Upper lobe of left lung (tissue), 6 donors: ENCODE results near the gene OTOS. TPM values are rescaled to one million over a fixed set of nuclear protein-coding genes. Genes with fewer than 3 reads are reported as not detected.

Experiments used
- ATAC-seq, 2 donors: fragments of 200-7000 bp; cut with Tn5 transposase; one replicate each; pipeline ENCODE4 v1.9.1; 2022; ENCODE audit warnings: mild to moderate bottlenecking in 2 of 2, moderate library complexity in 2 of 2; ENCODE audit not compliant: low FRiP score in 2 of 2
- DNase-seq, 2 donors: peaks; one replicate each; pipeline ENCODE4 v3.0.0-alpha.2; 2019 to 2020
- H3K27ac ChIP-seq, 4 donors: fragments of 200-600 bp; sonication (generic); one replicate each; pipeline ENCODE4 v1.5.1; 2016 to 2019
- H3K27me3 ChIP-seq, 4 donors: fragments of 200-600 bp; sonication (generic); one replicate each; pipeline ENCODE4 v1.5.1; 2017 to 2019
- H3K36me3 ChIP-seq, 4 donors: fragments of 200-600 bp; sonication (generic); one replicate each; pipeline ENCODE4 v1.5.1; 2016 to 2019
- H3K4me1 ChIP-seq, 4 donors: fragments of 200-600 bp; sonication (generic); one replicate each; pipeline ENCODE4 v1.5.1; 2018 to 2019
- H3K4me3 ChIP-seq, 4 donors: fragments of 200-600 bp; sonication (generic); one replicate each; pipeline ENCODE4 v1.5.1; 2017 to 2019; ENCODE audit warnings: mild to moderate bottlenecking in 2 of 4, moderate library complexity in 1 of 4
- H3K9me3 ChIP-seq, 4 donors: fragments of 200-600 bp; sonication (generic); one replicate each; pipeline ENCODE4 v1.5.1; 2018 to 2019
- CTCF ChIP-seq, 6 experiments: fragments of 450-650 bp in 4 of 6; fragments of 200-600 bp in 2 of 6; sonication (generic) in 2 of 6; IDR thresholded peaks; one replicate each; pipeline ENCODE4 v1.5.1; 2016 to 2019; ENCODE audit warnings: antibody characterized with exemption in 6 of 6
- EP300 ChIP-seq, 4 donors: sonication (generic); formaldehyde crosslinking; IDR thresholded peaks; one replicate each; pipeline ENCODE4 v1.5.1; 2017; ENCODE audit warnings: antibody characterized with exemption in 4 of 4, control low read depth in 2 of 4
- POLR2A ChIP-seq, 4 donors: fragments of 450-650 bp; IDR thresholded peaks; one replicate each; pipeline ENCODE4 v1.5.1; 2016 to 2017; ENCODE audit warnings: antibody characterized with exemption in 4 of 4, mild to moderate bottlenecking in 2 of 4
- POLR2AphosphoS5 ChIP-seq, 2 donors: sonication (generic); formaldehyde crosslinking; IDR thresholded peaks; one replicate each; pipeline ENCODE4 v1.5.1; 2017; ENCODE audit warnings: antibody characterized with exemption in 2 of 2
- WGBS, 2 donors: methylation state at CpG; one replicate each; pipeline ENCODE4 v1.1.5; 2017 to 2018; 5-methylcytosine and 5-hydroxymethylcytosine counted together
- total RNA-seq, 6 donors: library from RNA; depleted of rRNA in 4 of 6; stranded (reverse); fragments of >200 nt in 4 of 6; gene quantifications; one replicate each; pipeline versions ENCODE4 v1.1.0 to v1.2.1, GENCODE V29; 2016 to 2021
- donor health status: DM: no; HTN: no; CAD: no; lungs with moderate emphysema.
- donor health status: DM: no; HTN: yes; CAD: no; lungs with severe emphysema.

OTOS gene
- total RNA-seq, 6 donors from 2014 or later = not detected

GRCh38 chr2:240146141-240146561, 5.7 kb upstream of the OTOS start:
- 38 to 49% methylated on average over 7 to 10 of the region's 10 CpGs for WGBS, 2 donors
- H3K27ac ChIP-seq = no peak overlapping the region
- H3K9me3 ChIP-seq = no peaks in the 10 kb centered on the region
- H3K4me1 ChIP-seq = peaks cover 0 to 5% (median 2%) of the 10 kb centered on the region in 4 donors
- DNase-seq = no peak
- no peak overlapping the region for H3K4me3 ChIP-seq
- no peaks in the 10 kb centered on the region for H3K27me3 ChIP-seq
- TF ChIP-seq EP300 (IDR thresholded peaks at IDR 0.05) (no peak), CTCF (IDR thresholded peaks at IDR 0.05) (no peak), POLR2A (IDR thresholded peaks at IDR 0.05) (no peak), POLR2AphosphoS5 (IDR thresholded peaks at IDR 0.05) (no peak)
- no peaks in the 10 kb centered on the region for H3K36me3 ChIP-seq
- no peak for ATAC-seq

GRCh38 chr2:240145461-240145860, 5.0 kb upstream of the OTOS start:
- no peak for ATAC-seq
- H3K4me3 ChIP-seq = no peak overlapping the region
- DNase-seq = no peak
- 80 to 83% methylated on average over 12 to 13 of the region's 13 CpGs for WGBS, 2 donors
- TF ChIP-seq EP300 (IDR thresholded peaks at IDR 0.05) (no peak), POLR2A (IDR thresholded peaks at IDR 0.05) (no peak), CTCF (IDR thresholded peaks at IDR 0.05) (no peak), POLR2AphosphoS5 (IDR thresholded peaks at IDR 0.05) (no peak)
- H3K9me3 ChIP-seq = no peaks in the 10 kb centered on the region
- no peaks in the 10 kb centered on the region for H3K36me3 ChIP-seq
- H3K27ac ChIP-seq = no peak overlapping the region
- H3K27me3 ChIP-seq = no peaks in the 10 kb centered on the region
- H3K4me1 ChIP-seq = peaks cover 0 to 5% (median 2%) of the 10 kb centered on the region in 4 donors

GRCh38 chr2:240144649-240145261, 4.3 kb upstream of the OTOS start:
- no peak overlapping the region for H3K4me3 ChIP-seq
- TF ChIP-seq POLR2AphosphoS5 (IDR thresholded peaks at IDR 0.05) (no peak), EP300 (IDR thresholded peaks at IDR 0.05) (no peak), CTCF (IDR thresholded peaks at IDR 0.05) (no peak), POLR2A (IDR thresholded peaks at IDR 0.05) (no peak)
- 83 to 88% methylated on average over 16 to 20 of the region's 20 CpGs for WGBS, 2 donors
- no peak for DNase-seq
- peaks cover 0 to 5% (median 2%) of the 10 kb centered on the region in 4 donors for H3K4me1 ChIP-seq
- no peak overlapping the region for H3K27ac ChIP-seq
- no peaks in the 10 kb centered on the region for H3K9me3 ChIP-seq
- no peaks in the 10 kb centered on the region for H3K36me3 ChIP-seq
- no peaks in the 10 kb centered on the region for H3K27me3 ChIP-seq
- no peak for ATAC-seq

GRCh38 chr2:240143801-240144648, 3.6 kb upstream of the OTOS start:
- peak; percentile 80 to 92 for ATAC-seq
- WGBS, 2 donors = 54 to 59% methylated on average over 24 to 30 of the region's 36 CpGs
- TF ChIP-seq CTCF (IDR thresholded peaks at IDR 0.05) (peak; percentile 89 to 96 (median 94)), POLR2A (IDR thresholded peaks at IDR 0.05) (no peak), EP300 (IDR thresholded peaks at IDR 0.05) (no peak), POLR2AphosphoS5 (IDR thresholded peaks at IDR 0.05) (no peak)

More at GRCh38 chr2:240143801-240144648, 3.6 kb upstream of the OTOS start:
- Histone ChIP-seq H3K4me3 (no peak overlapping the region), H3K36me3 (no peaks in the 10 kb centered on the region), H3K9me3 (no peaks in the 10 kb centered on the region), H3K4me1 (peaks cover 0 to 5% (median 2%) of the 10 kb centered on the region in 4 donors), H3K27me3 (no peaks in the 10 kb centered on the region), H3K27ac (no peak overlapping the region)
- peak; percentile 67 to 91 for DNase-seq
